Ramos (cell line): ENCODE results near the gene FXR2.
"Not testable (repeated sequence)": the region's sequence is repeated elsewhere in the genome, so short reads cannot be mapped to it uniquely, and the experiment has no call there.

Experiments
- in situ Hi-C: fragments of 300-500 bp; cut with MboI; formaldehyde crosslinking; loops from one replicate; pipeline ENCODE4 v1.14.3; 2022; ENCODE audit warnings: low sequenced_read_pairs; ENCODE audit not compliant: unreplicated experiment

FXR2 gene

GRCh38 chr17:7631398-7632380 is 17.0 kb upstream of the FXR2 start:
- in situ Hi-C loops, result no loop called here

GRCh38 chr17:7629939-7630571 is 15.4 kb upstream of the FXR2 start, which contains the start of gene SHBG:
Gene SHBG (plus strand): TSS chr17:7630135. CDS start chr17:7630173, 38 bp downstream.
- in situ Hi-C loops, result no loop called here

GRCh38 chr17:7627250-7628121 is 12.8 kb upstream of the FXR2 start, which contains the start of gene SAT2:
Gene SAT2 (minus strand): TSS chr17:7627821. CDS start chr17:7627635, 186 bp downstream.
- in situ Hi-C loops, result no loop called here

GRCh38 chr17:7626956-7627249 is 12.2 kb upstream of the FXR2 start:
- in situ Hi-C loops, result no loop called here

- in situ Hi-C loops, result no loop called here
These were observed 11.6 kb upstream of the FXR2 start for GRCh38 chr17:7626307-7626706.

- in situ Hi-C loops, result not testable (repeated sequence)
These were observed 11.1 kb upstream of the FXR2 start for GRCh38 chr17:7625749-7626148.

- in situ Hi-C loops, result no loop called here
These were observed 9.0 kb upstream of the FXR2 start for GRCh38 chr17:7623661-7624060.

GRCh38 chr17:7620835-7621234 is 6.1 kb upstream of the FXR2 start:
- in situ Hi-C loops, result no loop called here

- in situ Hi-C loops, result no loop called here
These were observed 3.9 kb upstream of the FXR2 start for GRCh38 chr17:7618608-7619007.

- in situ Hi-C loops, result no loop called here
These were observed 609 bp upstream of the FXR2 start for GRCh38 chr17:7615265-7615747.

- in situ Hi-C loops, result no loop called here
These were observed 800 bp downstream of the FXR2 start for GRCh38 chr17:7613769-7614424.

GRCh38 chr17:7612294-7612640 is 2.4 kb downstream of the FXR2 start:
- in situ Hi-C loops, result no loop called here

GRCh38 chr17:7611635-7612293 is 2.9 kb downstream of the FXR2 start:
- in situ Hi-C loops, result no loop called here

- in situ Hi-C loops, result no loop called here
These were observed 4.1 kb downstream of the FXR2 start for GRCh38 chr17:7610641-7611040.

GRCh38 chr17:7606280-7606679 is 8.4 kb downstream of the FXR2 start:
- in situ Hi-C loops, result no loop called here

GRCh38 chr17:7597561-7597960 is 17.1 kb downstream of the FXR2 start:
- in situ Hi-C loops, result not testable (repeated sequence)

- in situ Hi-C loops, result no loop called here
These were observed 21.4 kb downstream of the FXR2 start for GRCh38 chr17:7593296-7593695.

GRCh38 chr17:7592422-7593021 is 22.2 kb downstream of the FXR2 start:
- in situ Hi-C loops, result no loop called here

- in situ Hi-C loops, result no loop called here
These were observed 23.1 kb downstream of the FXR2 start for GRCh38 chr17:7591596-7591995.
